ENCODE data around the gene PARP8.
A peak's percentile ranks its signal among the peaks of the same experiment; 100 is the strongest.

PARP8 gene

DNA sequence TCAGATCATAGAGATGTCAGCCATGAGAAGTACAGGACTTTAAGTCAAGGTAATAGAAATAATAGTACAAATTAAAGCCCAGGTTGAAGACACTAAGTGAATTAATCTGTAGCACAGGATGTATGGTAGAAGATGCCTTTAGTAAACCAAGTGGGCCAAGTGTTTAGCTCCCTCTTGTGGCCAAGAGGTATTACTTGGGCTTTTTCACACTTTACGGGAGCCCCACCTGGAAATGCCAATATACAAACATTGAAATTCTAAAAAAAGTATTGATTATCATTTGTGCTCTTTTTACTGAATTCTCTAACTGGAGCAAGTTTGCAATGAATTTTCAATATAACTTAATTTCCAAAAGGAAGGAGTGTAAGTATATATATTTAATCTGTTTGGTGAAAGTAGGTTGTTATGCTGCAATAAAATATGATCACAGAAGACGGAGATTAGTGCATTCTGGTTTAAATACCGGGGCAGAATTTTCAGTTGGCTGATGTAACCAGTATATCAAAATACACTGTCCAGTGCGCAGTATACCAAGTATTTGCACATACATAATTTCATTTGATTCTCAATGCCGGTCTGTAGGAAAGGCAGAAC lies 84.7 kb downstream of the PARP8 start:
- Histone ChIP-seq H3K4me3 (ENCODE audit: low read depth, low read length) (no peak overlapping the region), H3K27ac (no peak overlapping the region), H3K9me3 (ENCODE audit: severe bottlenecking) (no peaks in the 10 kb centered on the region), H3K36me3 (no peaks in the 10 kb centered on the region), H3K27me3 (ENCODE audit: insufficient read depth, low read depth, severe bottlenecking) (peaks cover 3% of the 10 kb centered on the region)
- DNase-seq = peak; percentile 16
- peak; percentile 66 for TF ChIP-seq CTCF (IDR thresholded peaks at IDR 0.05; ENCODE audit: low read depth, low read length)

GRCh38 chr5:50752800-50753199 lies 86.4 kb downstream of the PARP8 start:
- H3K27me3 ChIP-seq (ENCODE audit: insufficient read depth, low read depth, severe bottlenecking) = peaks cover 3% of the 10 kb centered on the region
- H3K36me3 ChIP-seq = no peaks in the 10 kb centered on the region
- H3K27ac ChIP-seq = no peak overlapping the region
- no peaks in the 10 kb centered on the region for H3K9me3 ChIP-seq (ENCODE audit: severe bottlenecking)
- DNase-seq = no peak
- TF ChIP-seq CTCF (IDR thresholded peaks at IDR 0.05; ENCODE audit: low read depth, low read length) = no peak
- H3K4me3 ChIP-seq (ENCODE audit: low read depth, low read length) = no peak overlapping the region

GRCh38 chr5:50759526-50760270 lies 93.3 kb downstream of the PARP8 start:
- Histone ChIP-seq H3K27me3 (ENCODE audit: insufficient read depth, low read depth, severe bottlenecking) (no peaks in the 10 kb centered on the region), H3K36me3 (no peaks in the 10 kb centered on the region), H3K4me3 (ENCODE audit: low read depth, low read length) (no peak overlapping the region), H3K27ac (no peak overlapping the region), H3K9me3 (ENCODE audit: severe bottlenecking) (no peaks in the 10 kb centered on the region)
- no peak for DNase-seq
- no peak for TF ChIP-seq CTCF (IDR thresholded peaks at IDR 0.05; ENCODE audit: low read depth, low read length)

DNA sequence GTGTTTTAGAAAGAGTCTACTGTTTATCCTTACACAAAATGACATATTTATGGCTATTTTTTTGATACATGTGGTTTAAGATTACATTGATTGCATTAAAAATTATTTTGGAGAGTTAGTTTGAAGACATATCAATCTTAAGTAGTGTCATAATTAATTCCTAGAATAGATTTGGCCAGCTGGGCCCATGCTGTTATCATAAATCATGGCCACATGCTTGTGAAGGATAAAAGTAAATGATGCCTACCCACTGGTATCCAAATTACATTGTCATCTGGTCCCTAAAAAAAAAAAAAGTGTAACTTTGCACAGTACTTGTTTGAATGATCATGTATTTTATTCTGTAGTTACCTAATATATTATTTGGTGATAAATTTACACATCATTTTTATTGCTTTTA lies 96.9 kb downstream of the PARP8 start:
- no peak overlapping the region for H3K4me3 ChIP-seq (ENCODE audit: low read depth, low read length)
- H3K27ac ChIP-seq = no peak overlapping the region
- no peaks in the 10 kb centered on the region for H3K9me3 ChIP-seq (ENCODE audit: severe bottlenecking)
- H3K27me3 ChIP-seq (ENCODE audit: insufficient read depth, low read depth, severe bottlenecking) = no peaks in the 10 kb centered on the region
- H3K36me3 ChIP-seq = no peaks in the 10 kb centered on the region
- TF ChIP-seq CTCF (IDR thresholded peaks at IDR 0.05; ENCODE audit: low read depth, low read length) = no peak
- DNase-seq = no peak

DNA sequence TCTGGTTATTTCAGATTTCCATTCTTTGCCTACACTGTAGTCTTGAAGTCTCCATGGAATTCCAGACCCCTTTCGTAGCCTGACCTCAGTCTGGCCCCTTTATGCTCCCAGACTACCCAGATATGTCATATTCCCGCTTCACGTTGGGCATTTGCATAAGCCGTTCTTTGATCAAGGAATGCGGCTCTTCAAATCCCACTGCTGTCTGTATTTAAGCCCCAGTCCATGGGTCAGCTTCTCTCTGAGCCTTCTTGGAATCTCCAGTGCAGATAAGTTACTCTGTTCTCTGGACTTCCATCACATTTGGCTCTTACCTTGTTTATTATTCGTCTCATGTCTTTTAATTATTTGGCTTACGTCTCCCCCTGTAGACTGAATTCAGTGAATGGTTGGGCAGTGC lies 97.4 kb downstream of the PARP8 start:
- H3K27me3 ChIP-seq (ENCODE audit: insufficient read depth, low read depth, severe bottlenecking) = no peaks in the 10 kb centered on the region
- H3K4me3 ChIP-seq (ENCODE audit: low read depth, low read length) = no peak overlapping the region
- no peak overlapping the region for H3K27ac ChIP-seq
- no peaks in the 10 kb centered on the region for H3K36me3 ChIP-seq
- no peaks in the 10 kb centered on the region for H3K9me3 ChIP-seq (ENCODE audit: severe bottlenecking)
- DNase-seq = no peak
- TF ChIP-seq CTCF (IDR thresholded peaks at IDR 0.05; ENCODE audit: low read depth, low read length) = no peak
